ENCODE data around the gene GPR17. TPM values are rescaled to one million over a fixed set of nuclear protein-coding genes. Genes with fewer than 3 reads are reported as not detected.

Gene GPR17
- total and polyA plus RNA-seq, 4 donors: 0.03 to 0.14 (median 0.07) TPM; not detected in 1

GRCh38 chr2:127680706-127681287, 34.8 kb downstream of the GPR17 start:
- TF ChIP-seq RAD21 (IDR thresholded peaks at IDR 0.05) (no peak), REST (IDR thresholded peaks at IDR 0.05) (no peak), MAX (IDR thresholded peaks at IDR 0.05) (no peak), ZBTB33 (IDR thresholded peaks at IDR 0.05) (no peak), GABPA (IDR thresholded peaks at IDR 0.05 in 1 of 2, conservative IDR thresholded peaks at IDR 0.05 in 1 of 2) (no peak), EGR1 (IDR thresholded peaks at IDR 0.05; ENCODE audit: low read depth in 2 of 2) (no peak), FOXA2 (IDR thresholded peaks at IDR 0.05) (no peak), SP1 (IDR thresholded peaks at IDR 0.05) (no peak), YY1 (IDR thresholded peaks at IDR 0.05) (no peak), FOXA1 (IDR thresholded peaks at IDR 0.05) (no peak), CTCF (IDR thresholded peaks at IDR 0.05; ENCODE audit: low read depth, low read length, missing input control) (no peak), JUND (IDR thresholded peaks at IDR 0.05) (no peak), HNF4A (conservative IDR thresholded peaks at IDR 0.05) (no peak), TAF1 (conservative IDR thresholded peaks at IDR 0.05) (no peak), RXRA (IDR thresholded peaks at IDR 0.05) (no peak), HNF4G (IDR thresholded peaks at IDR 0.05) (no peak), ATF3 (IDR thresholded peaks at IDR 0.05) (no peak), NR2F2 (IDR thresholded peaks at IDR 0.05) (no peak)
- no peak overlapping the region for H3K4me3 ChIP-seq (ENCODE audit: low read depth in 1 of 3, low read length in 3 of 3)
- H3K27ac ChIP-seq (ENCODE audit: low read depth in 1 of 2, low read length in 2 of 2): no peak overlapping the region
- no peaks in the 10 kb centered on the region for H3K9me3 ChIP-seq (ENCODE audit: control insufficient read depth in 4 of 4, low read length in 3 of 4)
- no peak overlapping the region for H3K9ac ChIP-seq (ENCODE audit: low read depth in 1 of 2, low read length in 2 of 2)
- no peak for DNase-seq (ENCODE audit: low spot score)
- WGBS: 89% methylated on average over 19 of the region's 19 CpGs
- no peaks in the 10 kb centered on the region for H3K27me3 ChIP-seq (ENCODE audit: control insufficient read depth in 4 of 4, insufficient read depth in 4 of 4, low read length in 3 of 4)
- H3K36me3 ChIP-seq (ENCODE audit: control insufficient read depth in 4 of 4, insufficient read depth in 3 of 4, low read depth in 1 of 4, low read length in 3 of 4): no peaks in the 10 kb centered on the region
- H3K4me1 ChIP-seq (ENCODE audit: control insufficient read depth in 4 of 4, insufficient read depth in 4 of 4, low read length in 3 of 4): peaks cover 0 to 6% (median 4%) of the 10 kb centered on the region in 4 donors

Data from liver (tissue), 9 donors.